ENCODE data around the gene DEFB131B. TPM values are rescaled to one million over a fixed set of nuclear protein-coding genes. Genes with fewer than 3 reads are reported as not detected.
"Not testable (repeated sequence)": the region's sequence is repeated elsewhere in the genome, so short reads cannot be mapped to it uniquely, and the experiment has no call there.

The DEFB131B gene, protein sequence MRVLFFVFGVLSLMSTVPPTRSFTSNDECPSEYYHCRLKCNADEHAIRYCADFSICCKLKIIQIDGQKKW
- polyA plus RNA-seq (2013, experiment 1 of 2), result not detected
- polyA plus RNA-seq (2013, experiment 2 of 2), result not detected

- H2AK5ac ChIP-seq (ENCODE audit: low read length, severe bottlenecking); H2BK12ac ChIP-seq (ENCODE audit: low read length in 2 of 2); H3K4me2 ChIP-seq (ENCODE audit: low read length, poor library complexity, severe bottlenecking); H3K79me1 ChIP-seq (replicated peaks; ENCODE audit: low read length, poor library complexity, severe bottlenecking); H2AFZ ChIP-seq (ENCODE audit: low read depth, low read length); H2BK15ac ChIP-seq (ENCODE audit: low read depth, poor library complexity, severe bottlenecking); H3K9me3 ChIP-seq (ENCODE audit: control insufficient read depth, low read length); H3K27me3 ChIP-seq (ENCODE audit: control insufficient read depth in 1 of 2, insufficient read depth in 1 of 2, low read length in 2 of 2); H2BK120ac ChIP-seq (ENCODE audit: low read depth, low read length); H3K18ac ChIP-seq (ENCODE audit: low read depth in 1 of 2, low read length in 2 of 2); H3K27ac ChIP-seq (ENCODE audit: low read length, poor library complexity, severe bottlenecking); H3K4me1 ChIP-seq (ENCODE audit: control insufficient read depth, insufficient read depth, low read depth, low read length); H3K36me3 ChIP-seq (ENCODE audit: control insufficient read depth in 1 of 2, insufficient read depth in 2 of 2, low read depth in 1 of 2, low read length in 2 of 2); H3K4me3 ChIP-seq (ENCODE audit: insufficient read depth in 1 of 2, low read depth in 1 of 2, low read length in 2 of 2); H4K8ac ChIP-seq (ENCODE audit: low read length); H4K91ac ChIP-seq (ENCODE audit: low read length); DNase-seq; H3K23ac ChIP-seq (ENCODE audit: low read length in 2 of 2); H2BK5ac ChIP-seq (ENCODE audit: low read depth, low read length, poor library complexity, severe bottlenecking); H3K14ac ChIP-seq (ENCODE audit: low read length in 2 of 2); H3K9ac ChIP-seq (ENCODE audit: low read length); H3K4ac ChIP-seq (ENCODE audit: low read depth in 1 of 2, low read length in 2 of 2): not testable (repeated sequence)
- 100% methylated on average over 1 of the region's 1 CpG for WGBS
Observed at GRCh38 chr11:71878059-71878458, at the start of gene DEFB131B. Gene DEFB131B, plus strand, starts transcription at chr11:71878453. Its CDS starts 0 bp downstream, at chr11:71878453.

DNA sequence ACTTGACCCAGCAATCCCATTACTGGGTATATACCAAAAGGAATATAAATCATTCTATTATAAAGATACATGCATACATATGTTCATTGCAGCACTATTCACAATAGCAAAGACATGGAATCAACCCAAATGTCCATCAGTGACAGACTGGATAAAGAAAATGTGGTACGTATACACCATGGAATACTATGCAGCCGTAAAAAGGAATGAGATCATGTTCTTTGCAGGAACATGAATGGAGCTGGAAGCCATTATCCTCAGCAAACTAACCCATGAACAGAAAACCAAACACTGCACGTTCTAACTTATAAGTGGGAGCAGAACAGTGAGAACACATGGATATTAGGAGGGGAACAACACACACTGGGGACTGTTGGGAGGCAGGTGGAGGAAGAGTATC is 49.0 kb upstream of the DEFB131B start:
- not testable (repeated sequence) for DNase-seq; H2AFZ ChIP-seq (ENCODE audit: low read depth, low read length); H3K9ac ChIP-seq (ENCODE audit: low read length); H3K79me1 ChIP-seq (replicated peaks; ENCODE audit: low read length, poor library complexity, severe bottlenecking); H3K18ac ChIP-seq (ENCODE audit: low read depth in 1 of 2, low read length in 2 of 2); H3K27ac ChIP-seq (ENCODE audit: low read length, poor library complexity, severe bottlenecking); H3K9me3 ChIP-seq (ENCODE audit: control insufficient read depth, low read length); H3K14ac ChIP-seq (ENCODE audit: low read length in 2 of 2); H2BK120ac ChIP-seq (ENCODE audit: low read depth, low read length); H2AK5ac ChIP-seq (ENCODE audit: low read length, severe bottlenecking); H3K23ac ChIP-seq (ENCODE audit: low read length in 2 of 2); H2BK15ac ChIP-seq (ENCODE audit: low read depth, poor library complexity, severe bottlenecking); H3K4me2 ChIP-seq (ENCODE audit: low read length, poor library complexity, severe bottlenecking); H2BK5ac ChIP-seq (ENCODE audit: low read depth, low read length, poor library complexity, severe bottlenecking); H3K27me3 ChIP-seq (ENCODE audit: control insufficient read depth in 1 of 2, insufficient read depth in 1 of 2, low read length in 2 of 2); H3K4ac ChIP-seq (ENCODE audit: low read depth in 1 of 2, low read length in 2 of 2); H3K4me3 ChIP-seq (ENCODE audit: insufficient read depth in 1 of 2, low read depth in 1 of 2, low read length in 2 of 2); H3K36me3 ChIP-seq (ENCODE audit: control insufficient read depth in 1 of 2, insufficient read depth in 2 of 2, low read depth in 1 of 2, low read length in 2 of 2); H3K4me1 ChIP-seq (ENCODE audit: control insufficient read depth, insufficient read depth, low read depth, low read length); H2BK12ac ChIP-seq (ENCODE audit: low read length in 2 of 2); H4K91ac ChIP-seq (ENCODE audit: low read length); H4K8ac ChIP-seq (ENCODE audit: low read length)
- 80% methylated on average over 1 of the region's 3 CpGs for WGBS

GRCh38 chr11:71829686-71830085 is 48.6 kb upstream of the DEFB131B start:
- H4K8ac ChIP-seq (ENCODE audit: low read length); H2BK12ac ChIP-seq (ENCODE audit: low read length in 2 of 2); H3K27me3 ChIP-seq (ENCODE audit: control insufficient read depth in 1 of 2, insufficient read depth in 1 of 2, low read length in 2 of 2); H3K9me3 ChIP-seq (ENCODE audit: control insufficient read depth, low read length); H2AK5ac ChIP-seq (ENCODE audit: low read length, severe bottlenecking); H3K14ac ChIP-seq (ENCODE audit: low read length in 2 of 2); H3K4me3 ChIP-seq (ENCODE audit: insufficient read depth in 1 of 2, low read depth in 1 of 2, low read length in 2 of 2); H3K18ac ChIP-seq (ENCODE audit: low read depth in 1 of 2, low read length in 2 of 2); H2BK5ac ChIP-seq (ENCODE audit: low read depth, low read length, poor library complexity, severe bottlenecking); H3K9ac ChIP-seq (ENCODE audit: low read length); DNase-seq; H3K27ac ChIP-seq (ENCODE audit: low read length, poor library complexity, severe bottlenecking); H3K4ac ChIP-seq (ENCODE audit: low read depth in 1 of 2, low read length in 2 of 2); H2AFZ ChIP-seq (ENCODE audit: low read depth, low read length); H3K4me2 ChIP-seq (ENCODE audit: low read length, poor library complexity, severe bottlenecking); H4K91ac ChIP-seq (ENCODE audit: low read length); H3K4me1 ChIP-seq (ENCODE audit: control insufficient read depth, insufficient read depth, low read depth, low read length); H2BK15ac ChIP-seq (ENCODE audit: low read depth, poor library complexity, severe bottlenecking); H3K23ac ChIP-seq (ENCODE audit: low read length in 2 of 2); H3K79me1 ChIP-seq (replicated peaks; ENCODE audit: low read length, poor library complexity, severe bottlenecking); H3K36me3 ChIP-seq (ENCODE audit: control insufficient read depth in 1 of 2, insufficient read depth in 2 of 2, low read depth in 1 of 2, low read length in 2 of 2); H2BK120ac ChIP-seq (ENCODE audit: low read depth, low read length): not testable (repeated sequence)
- no CpG with 5 or more reads among the region's 3 CpGs for WGBS

DNA sequence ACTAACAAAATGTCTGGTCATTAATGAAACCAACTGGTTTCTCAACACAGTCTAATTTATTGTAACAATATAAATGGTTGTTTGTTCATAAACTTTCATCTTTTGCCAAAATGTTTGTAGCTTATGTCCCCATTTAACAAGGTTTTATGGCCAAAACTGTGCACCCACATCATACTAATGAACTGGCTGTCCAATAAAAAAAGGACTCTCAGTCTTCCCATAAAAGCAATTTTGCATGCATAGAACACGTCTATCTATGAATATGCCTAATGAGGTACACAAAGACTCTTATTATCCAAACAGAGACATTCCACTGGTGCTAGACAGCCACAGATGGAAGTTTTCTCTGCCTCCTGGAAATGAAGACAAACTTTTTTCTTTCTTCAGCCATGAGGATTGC is 45.4 kb upstream of the DEFB131B start, which contains the start of gene DEFB108B:
DEFB108B (plus strand) TSS at position 390 of the 400 bp plus-strand sequence; CDS start at position 390, 0 bp downstream.
- WGBS, result no CpG with 5 or more reads among the region's 1 CpG
- H2AK5ac ChIP-seq (ENCODE audit: low read length, severe bottlenecking); H3K18ac ChIP-seq (ENCODE audit: low read depth in 1 of 2, low read length in 2 of 2); H2BK5ac ChIP-seq (ENCODE audit: low read depth, low read length, poor library complexity, severe bottlenecking); H3K4me3 ChIP-seq (ENCODE audit: insufficient read depth in 1 of 2, low read depth in 1 of 2, low read length in 2 of 2); H3K4me1 ChIP-seq (ENCODE audit: control insufficient read depth, insufficient read depth, low read depth, low read length); H3K4me2 ChIP-seq (ENCODE audit: low read length, poor library complexity, severe bottlenecking); H3K14ac ChIP-seq (ENCODE audit: low read length in 2 of 2); H2AFZ ChIP-seq (ENCODE audit: low read depth, low read length); H3K9ac ChIP-seq (ENCODE audit: low read length); H2BK120ac ChIP-seq (ENCODE audit: low read depth, low read length); H4K8ac ChIP-seq (ENCODE audit: low read length); H3K27ac ChIP-seq (ENCODE audit: low read length, poor library complexity, severe bottlenecking); H3K36me3 ChIP-seq (ENCODE audit: control insufficient read depth in 1 of 2, insufficient read depth in 2 of 2, low read depth in 1 of 2, low read length in 2 of 2); H3K4ac ChIP-seq (ENCODE audit: low read depth in 1 of 2, low read length in 2 of 2); H2BK12ac ChIP-seq (ENCODE audit: low read length in 2 of 2); H2BK15ac ChIP-seq (ENCODE audit: low read depth, poor library complexity, severe bottlenecking); H3K23ac ChIP-seq (ENCODE audit: low read length in 2 of 2); H3K79me1 ChIP-seq (replicated peaks; ENCODE audit: low read length, poor library complexity, severe bottlenecking); H3K27me3 ChIP-seq (ENCODE audit: control insufficient read depth in 1 of 2, insufficient read depth in 1 of 2, low read length in 2 of 2); H4K91ac ChIP-seq (ENCODE audit: low read length); H3K9me3 ChIP-seq (ENCODE audit: control insufficient read depth, low read length): not testable (repeated sequence)
- peak; percentile 2 for DNase-seq
